CD14-positive monocyte (primary cell): ENCODE measurements around the gene ATP1A2. TPM values are rescaled to one million over a fixed set of nuclear protein-coding genes. Genes with fewer than 3 reads are reported as not detected.
A peak's percentile ranks its signal among the peaks of the same experiment; 100 is the strongest.

Experiments used
- DNase-seq, 3 donors: peaks; one replicate each; pipeline ENCODE4 v3.0.0-alpha.2; 2011 to 2022
- H2AFZ ChIP-seq: 2 replicates; pipeline ENCODE4 v1.6.0; 2012; ENCODE audit warnings: mild to moderate bottlenecking, low read depth, low read length, inconsistent platforms; ENCODE audit not compliant: insufficient read depth, poor library complexity, severe bottlenecking
- H3K27ac ChIP-seq, 2 donors: 1 replicate in 1 of 2; 2 replicates in 1 of 2; pipeline ENCODE4 v1.5.1; 2012 to 2013; ENCODE audit warnings: low read length in 2 of 2, control low read depth in 1 of 2, inconsistent platforms in 1 of 2, low read depth in 1 of 2, mild to moderate bottlenecking in 1 of 2
- H3K27me3 ChIP-seq, 2 donors: one replicate each; pipeline versions ENCODE4 v1.6.0 to v1.6.1; 2011 to 2013; ENCODE audit warnings: low read length in 2 of 2; ENCODE audit not compliant: control insufficient read depth in 2 of 2, insufficient read depth in 2 of 2
- H3K36me3 ChIP-seq, 2 donors: replicated peaks in 1 of 2; 1 replicate in 1 of 2; 2 replicates in 1 of 2; pipeline versions ENCODE4 v1.5.1 to v1.6.1; 2012 to 2013; ENCODE audit warnings: low read length in 2 of 2, control low read depth in 1 of 2, inconsistent platforms in 1 of 2, mild to moderate bottlenecking in 1 of 2; ENCODE audit not compliant: insufficient read depth in 2 of 2, control insufficient read depth in 1 of 2
- H3K4me1 ChIP-seq, 2 donors: 1 replicate in 1 of 2; 2 replicates in 1 of 2; pipeline versions ENCODE4 v1.5.1 to v1.6.1; 2012 to 2013; ENCODE audit warnings: low read length in 2 of 2, control low read depth in 1 of 2, inconsistent platforms in 1 of 2, mild to moderate bottlenecking in 1 of 2, moderate library complexity in 1 of 2; ENCODE audit not compliant: insufficient read depth in 2 of 2, control insufficient read depth in 1 of 2
- H3K4me2 ChIP-seq: replicated peaks from 2 replicates; pipeline ENCODE3; 2012; ENCODE audit warnings: low read length, moderate library complexity, mild to moderate bottlenecking; ENCODE audit not compliant: poor library complexity, severe bottlenecking; ENCODE audit errors: extremely low read depth
- H3K4me3 ChIP-seq, 3 experiments: fragments of 200-600 bp in 1 of 3; sonication (generic) in 1 of 3; replicated peaks in 1 of 3; 1 replicate in 2 of 3; 2 replicates in 1 of 3; pipeline ENCODE4 v1.5.1; 2011 to 2013; ENCODE audit warnings: low read length in 3 of 3, mild to moderate bottlenecking in 3 of 3, control low read depth in 2 of 3, low read depth in 2 of 3, inconsistent platforms in 1 of 3, moderate library complexity in 1 of 3
- H3K79me2 ChIP-seq: 2 replicates; pipeline ENCODE4 v1.6.0; 2012; ENCODE audit warnings: mild to moderate bottlenecking, control low read depth, inconsistent platforms, low read length, moderate library complexity; ENCODE audit not compliant: insufficient read depth
- H3K9ac ChIP-seq: 2 replicates; pipeline ENCODE4 v1.6.0; 2017; ENCODE audit warnings: low read length, mild to moderate bottlenecking; ENCODE audit not compliant: insufficient read depth, poor library complexity, severe bottlenecking
- H3K9me3 ChIP-seq, 2 donors: replicated peaks in 1 of 2; 1 replicate in 1 of 2; 2 replicates in 1 of 2; pipeline versions ENCODE4 v1.5.1 to v1.6.1; 2012 to 2013; ENCODE audit warnings: low read length in 2 of 2, control low read depth in 1 of 2; ENCODE audit not compliant: control insufficient read depth in 1 of 2, insufficient read depth in 1 of 2
- H4K20me1 ChIP-seq: 2 replicates; pipeline ENCODE4 v1.6.0; 2012; ENCODE audit warnings: mild to moderate bottlenecking, low read length, control low read depth, moderate library complexity; ENCODE audit not compliant: insufficient read depth
- H3K27ac Mint-ChIP-seq, 7 donors: one replicate each; pipeline ENCODE4 v1.8.0; 2020; ENCODE audit warnings: mild to moderate bottlenecking in 7 of 7, mixed read lengths in 7 of 7, moderate library complexity in 6 of 7, inconsistent platforms in 2 of 7
- H3K27me3 Mint-ChIP-seq, 3 donors: one replicate each; pipeline ENCODE4 v1.8.0; 2021 to 2022; ENCODE audit warnings: low read depth in 3 of 3, mild to moderate bottlenecking in 3 of 3, mixed read lengths in 3 of 3, moderate library complexity in 3 of 3, inconsistent platforms in 1 of 3
- H3K36me3 Mint-ChIP-seq, 2 donors: one replicate each; pipeline ENCODE4 v1.8.0; 2020; ENCODE audit warnings: mixed read lengths in 2 of 2, inconsistent platforms in 1 of 2, mild to moderate bottlenecking in 1 of 2
- H3K4me1 Mint-ChIP-seq: one replicate; pipeline ENCODE4 v1.8.0; 2020; ENCODE audit warnings: mild to moderate bottlenecking, mixed read lengths
- H3K4me3 Mint-ChIP-seq, 2 donors: one replicate each; pipeline ENCODE4 v1.8.0; 2020; ENCODE audit warnings: mild to moderate bottlenecking in 2 of 2, mixed read lengths in 2 of 2, moderate library complexity in 1 of 2
- H3K9me3 Mint-ChIP-seq, 7 donors: one replicate each; pipeline ENCODE4 v1.8.0; 2020 to 2022; ENCODE audit warnings: mixed read lengths in 7 of 7, mild to moderate bottlenecking in 6 of 7, moderate library complexity in 6 of 7, inconsistent platforms in 2 of 7
- CTCF ChIP-seq: fragments of 200-600 bp; IDR thresholded peaks from one replicate; pipeline ENCODE4 v1.8.0; 2022; ENCODE audit warnings: antibody characterized with exemption, mild to moderate bottlenecking
- WGBS: methylation state at CpG from one replicate; pipeline ENCODE4 v1.1.5; 2013; ENCODE audit warnings: missing lambda C conversion rate; ENCODE audit not compliant: insufficient coverage; 5-methylcytosine and 5-hydroxymethylcytosine counted together
- intact Hi-C, 2 donors: fragments of 100-400 bp; cut with micrococcal nuclease; formaldehyde crosslinking; loops; one replicate each; pipeline versions ENCODE4 v1.15.0 to v1.15.1; 2023
- polyA plus RNA-seq, 3 donors: library from polyadenylated mRNA; depleted of rRNA in 1 of 3; unstranded in 2 of 3; stranded (reverse) in 1 of 3; fragments of 300-500 nt in 2 of 3; fragments of >200 nt in 1 of 3; fragmentation: Illumina TruSeq in 2 of 3; gene quantifications; 1 replicate in 2 of 3; 2 replicates in 1 of 3; pipeline ENCODE4 v1.2.3, GENCODE V29; 2012 to 2021

ATP1A2 gene
- polyA plus RNA-seq, 3 donors: 0.03 TPM; not detected in 2

- no peak for DNase-seq
- Histone ChIP-seq H3K27ac (no peak overlapping the region), H3K4me3 (no peak overlapping the region), H3K79me2 (no peaks in the 10 kb centered on the region), H3K4me1 (peaks cover 12 to 13% of the 10 kb centered on the region in 2 donors), H2AFZ (no peak overlapping the region), H3K9ac (no peak overlapping the region), H4K20me1 (no peaks in the 10 kb centered on the region), H3K36me3 (no peaks in the 10 kb centered on the region), H3K4me2 (no peak overlapping the region), H3K9me3 (no peaks in the 10 kb centered on the region), H3K27me3 (no peaks in the 10 kb centered on the region)
- Mint-ChIP-seq H3K4me1 (peaks cover 9% of the 10 kb centered on the region), H3K27me3 (peaks cover 9 to 11% (median 10%) of the 10 kb centered on the region in 3 donors), H3K4me3 (no peak overlapping the region), H3K36me3 (no peaks in the 10 kb centered on the region), H3K9me3 (peaks cover 0 to 1% (median 0%) of the 10 kb centered on the region in 7 donors), H3K27ac (peak overlapping the region in 1 of 7 donors; percentile 30)
- 94% methylated on average over 7 of the region's 8 CpGs for WGBS
- TF ChIP-seq CTCF: no peak
- intact Hi-C loops: no loop called here
Measured at GRCh38 chr1:160131803-160132565, 16.4 kb downstream of the ATP1A2 start.

- no peaks in the 10 kb centered on the region for H3K27me3 ChIP-seq
- H3K4me2 ChIP-seq: no peak overlapping the region
- no peak for TF ChIP-seq CTCF
- Mint-ChIP-seq H3K27ac (peak overlapping the region in 1 of 7 donors; percentile 26), H3K27me3 (peaks cover 10% of the 10 kb centered on the region in 3 donors), H3K4me3 (no peak overlapping the region), H3K36me3 (no peaks in the 10 kb centered on the region), H3K4me1 (peaks cover 9% of the 10 kb centered on the region), H3K9me3 (peaks cover 0 to 1% (median 0%) of the 10 kb centered on the region in 7 donors)
- no peaks in the 10 kb centered on the region for H4K20me1 ChIP-seq
- H3K4me3 ChIP-seq: no peak overlapping the region
- WGBS: 100% methylated on average over 3 of the region's 9 CpGs
- peak overlapping the region; percentile 0 for H2AFZ ChIP-seq
- no peak overlapping the region for H3K9ac ChIP-seq
- no peaks in the 10 kb centered on the region for H3K36me3 ChIP-seq
- peaks cover 12 to 13% of the 10 kb centered on the region in 2 donors for H3K4me1 ChIP-seq
- DNase-seq: no peak
- H3K9me3 ChIP-seq: no peaks in the 10 kb centered on the region
- H3K27ac ChIP-seq: no peak overlapping the region
- intact Hi-C loops: no loop called here
- no peaks in the 10 kb centered on the region for H3K79me2 ChIP-seq
Measured at GRCh38 chr1:160133990-160134770, 18.6 kb downstream of the ATP1A2 start.
